SK-N-SH treated with all-trans-retinoic acid at 6 μM for 48 hours (cell line): ENCODE results near the gene NPAS3.

ENCODE experiments used
- GLIS3 ChIP-seq: fragments of 250-450 bp; sonication (Bioruptor Pico); IDR thresholded peaks from 2 replicates; pipeline ENCODE4 v1.5.0; 2020; ENCODE audit warnings: mild to moderate bottlenecking, moderate library complexity
- ISL1 ChIP-seq: fragments of 250-450 bp; sonication (Bioruptor Pico); IDR thresholded peaks from 2 replicates; pipeline ENCODE4 v2.1.2; 2022; ENCODE audit warnings: mild to moderate bottlenecking, moderate library complexity
- RARB ChIP-seq: fragments of 250-450 bp; sonication (Bioruptor Pico); IDR thresholded peaks from 2 replicates; pipeline ENCODE4 v1.8.0; 2021; ENCODE audit warnings: mild to moderate bottlenecking, moderate library complexity
- TOX ChIP-seq: fragments of 250-450 bp; sonication (Bioruptor Pico); IDR thresholded peaks from 2 replicates; pipeline ENCODE4 v1.8.0; 2021; ENCODE audit warnings: mild to moderate bottlenecking, moderate library complexity, borderline replicate concordance
- ZC3H10 ChIP-seq: fragments of 250-450 bp; sonication (Bioruptor Pico); IDR thresholded peaks from 2 replicates; pipeline ENCODE4 v1.5.1; 2021; ENCODE audit warnings: mild to moderate bottlenecking, moderate library complexity
- ZFP30 ChIP-seq: fragments of 450-650 bp; formaldehyde crosslinking; IDR thresholded peaks from 2 replicates; pipeline ENCODE4 v1.5.0; 2022; ENCODE audit warnings: mild to moderate bottlenecking, moderate library complexity
- ZNF565 ChIP-seq: fragments of 450-650 bp; formaldehyde crosslinking; conservative IDR thresholded peaks from 2 replicates; pipeline ENCODE4 v1.5.0; 2020; ENCODE audit warnings: low read depth, mild to moderate bottlenecking, moderate library complexity
- ZNF8 ChIP-seq: fragments of 450-650 bp; formaldehyde crosslinking; IDR thresholded peaks from 2 replicates; pipeline ENCODE4 v1.5.0; 2020; ENCODE audit warnings: mild to moderate bottlenecking, moderate library complexity
- TF ChIP-seq, protein P1 (sequence below): fragments of 250-450 bp; sonication (Bioruptor Pico); IDR thresholded peaks from 2 replicates; pipeline ENCODE4 v1.8.0; 2020; ENCODE audit warnings: mild to moderate bottlenecking, moderate library complexity, borderline replicate concordance
- TF ChIP-seq, protein P2 (sequence below): fragments of 250-450 bp; sonication (Bioruptor Pico); IDR thresholded peaks from 2 replicates; pipeline ENCODE4 v1.5.1; 2020; ENCODE audit warnings: low read depth, mild to moderate bottlenecking, moderate library complexity
- TF ChIP-seq, protein P3 (sequence below): fragments of 250-450 bp; sonication (Bioruptor Pico); IDR thresholded peaks from 2 replicates; pipeline ENCODE4 v1.8.0; 2021; ENCODE audit warnings: low read depth, mild to moderate bottlenecking, moderate library complexity, borderline replicate concordance
- TF ChIP-seq, protein P4 (sequence below): fragments of 250-450 bp; sonication (Bioruptor Pico); IDR thresholded peaks from 2 replicates; pipeline ENCODE4 v1.5.1; 2021; ENCODE audit warnings: mild to moderate bottlenecking, moderate library complexity

DNA sequence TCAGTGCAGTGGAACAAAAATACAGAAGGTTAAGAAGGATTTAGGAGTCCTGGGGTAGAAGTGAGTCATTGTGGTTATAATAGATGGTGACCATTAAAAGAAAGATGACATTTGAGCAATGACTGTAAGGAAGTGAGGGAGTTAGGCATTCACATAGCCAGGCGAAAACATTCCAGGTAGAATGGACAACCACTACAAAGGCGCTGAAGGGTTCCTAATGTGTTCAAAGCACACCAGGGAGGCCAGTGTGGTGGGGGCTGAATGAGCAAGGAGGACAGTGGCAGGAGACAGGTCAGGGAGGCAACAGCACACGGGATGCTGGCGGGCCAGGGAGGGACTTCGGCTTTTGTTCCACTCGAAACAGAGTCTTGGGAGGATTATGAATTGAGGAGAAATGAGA lies 129.9 kb downstream of the NPAS3 start:
- no peak for TF ChIP-seq ZNF565 (CRISPR knock-in tag)
- TF ChIP-seq, protein P1, sequence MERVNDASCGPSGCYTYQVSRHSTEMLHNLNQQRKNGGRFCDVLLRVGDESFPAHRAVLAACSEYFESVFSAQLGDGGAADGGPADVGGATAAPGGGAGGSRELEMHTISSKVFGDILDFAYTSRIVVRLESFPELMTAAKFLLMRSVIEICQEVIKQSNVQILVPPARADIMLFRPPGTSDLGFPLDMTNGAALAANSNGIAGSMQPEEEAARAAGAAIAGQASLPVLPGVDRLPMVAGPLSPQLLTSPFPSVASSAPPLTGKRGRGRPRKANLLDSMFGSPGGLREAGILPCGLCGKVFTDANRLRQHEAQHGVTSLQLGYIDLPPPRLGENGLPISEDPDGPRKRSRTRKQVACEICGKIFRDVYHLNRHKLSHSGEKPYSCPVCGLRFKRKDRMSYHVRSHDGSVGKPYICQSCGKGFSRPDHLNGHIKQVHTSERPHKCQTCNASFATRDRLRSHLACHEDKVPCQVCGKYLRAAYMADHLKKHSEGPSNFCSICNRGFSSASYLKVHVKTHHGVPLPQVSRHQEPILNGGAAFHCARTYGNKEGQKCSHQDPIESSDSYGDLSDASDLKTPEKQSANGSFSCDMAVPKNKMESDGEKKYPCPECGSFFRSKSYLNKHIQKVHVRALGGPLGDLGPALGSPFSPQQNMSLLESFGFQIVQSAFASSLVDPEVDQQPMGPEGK (CRISPR knock-in tag): no peak
- TF ChIP-seq TOX (CRISPR knock-in tag): no peak
- no peak for TF ChIP-seq ZFP30 (CRISPR knock-in tag)
- TF ChIP-seq, protein P2, sequence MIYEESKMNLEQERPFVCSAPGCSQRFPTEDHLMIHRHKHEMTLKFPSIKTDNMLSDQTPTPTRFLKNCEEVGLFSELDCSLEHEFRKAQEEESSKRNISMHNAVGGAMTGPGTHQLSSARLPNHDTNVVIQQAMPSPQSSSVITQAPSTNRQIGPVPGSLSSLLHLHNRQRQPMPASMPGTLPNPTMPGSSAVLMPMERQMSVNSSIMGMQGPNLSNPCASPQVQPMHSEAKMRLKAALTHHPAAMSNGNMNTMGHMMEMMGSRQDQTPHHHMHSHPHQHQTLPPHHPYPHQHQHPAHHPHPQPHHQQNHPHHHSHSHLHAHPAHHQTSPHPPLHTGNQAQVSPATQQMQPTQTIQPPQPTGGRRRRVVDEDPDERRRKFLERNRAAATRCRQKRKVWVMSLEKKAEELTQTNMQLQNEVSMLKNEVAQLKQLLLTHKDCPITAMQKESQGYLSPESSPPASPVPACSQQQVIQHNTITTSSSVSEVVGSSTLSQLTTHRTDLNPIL (CRISPR knock-in tag): no peak
- no peak for TF ChIP-seq ZC3H10 (CRISPR knock-in tag)
- no peak for TF ChIP-seq RARB (CRISPR knock-in tag)
- TF ChIP-seq, protein P3, sequence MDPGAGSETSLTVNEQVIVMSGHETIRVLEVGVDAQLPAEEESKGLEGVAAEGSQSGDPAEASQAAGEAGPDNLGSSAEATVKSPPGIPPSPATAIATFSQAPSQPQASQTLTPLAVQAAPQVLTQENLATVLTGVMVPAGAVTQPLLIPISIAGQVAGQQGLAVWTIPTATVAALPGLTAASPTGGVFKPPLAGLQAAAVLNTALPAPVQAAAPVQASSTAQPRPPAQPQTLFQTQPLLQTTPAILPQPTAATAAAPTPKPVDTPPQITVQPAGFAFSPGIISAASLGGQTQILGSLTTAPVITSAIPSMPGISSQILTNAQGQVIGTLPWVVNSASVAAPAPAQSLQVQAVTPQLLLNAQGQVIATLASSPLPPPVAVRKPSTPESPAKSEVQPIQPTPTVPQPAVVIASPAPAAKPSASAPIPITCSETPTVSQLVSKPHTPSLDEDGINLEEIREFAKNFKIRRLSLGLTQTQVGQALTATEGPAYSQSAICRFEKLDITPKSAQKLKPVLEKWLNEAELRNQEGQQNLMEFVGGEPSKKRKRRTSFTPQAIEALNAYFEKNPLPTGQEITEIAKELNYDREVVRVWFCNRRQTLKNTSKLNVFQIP: no peak
- TF ChIP-seq, protein P4, sequence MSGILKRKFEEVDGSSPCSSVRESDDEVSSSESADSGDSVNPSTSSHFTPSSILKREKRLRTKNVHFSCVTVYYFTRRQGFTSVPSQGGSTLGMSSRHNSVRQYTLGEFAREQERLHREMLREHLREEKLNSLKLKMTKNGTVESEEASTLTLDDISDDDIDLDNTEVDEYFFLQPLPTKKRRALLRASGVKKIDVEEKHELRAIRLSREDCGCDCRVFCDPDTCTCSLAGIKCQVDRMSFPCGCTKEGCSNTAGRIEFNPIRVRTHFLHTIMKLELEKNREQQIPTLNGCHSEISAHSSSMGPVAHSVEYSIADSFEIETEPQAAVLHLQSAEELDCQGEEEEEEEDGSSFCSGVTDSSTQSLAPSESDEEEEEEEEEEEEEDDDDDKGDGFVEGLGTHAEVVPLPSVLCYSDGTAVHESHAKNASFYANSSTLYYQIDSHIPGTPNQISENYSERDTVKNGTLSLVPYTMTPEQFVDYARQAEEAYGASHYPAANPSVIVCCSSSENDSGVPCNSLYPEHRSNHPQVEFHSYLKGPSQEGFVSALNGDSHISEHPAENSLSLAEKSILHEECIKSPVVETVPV: no peak
- TF ChIP-seq ZNF8 (CRISPR knock-in tag): no peak
- TF ChIP-seq ISL1 (CRISPR knock-in tag): no peak
- TF ChIP-seq GLIS3 (CRISPR knock-in tag): no peak
